Measurements from ENCODE around the gene SLC66A2. TPM values are rescaled to one million over a fixed set of nuclear protein-coding genes. Genes with fewer than 3 reads are reported as not detected.
"Not testable (repeated sequence)": the region's sequence is repeated elsewhere in the genome, so short reads cannot be mapped to it uniquely, and the experiment has no call there.

Gene SLC66A2
- total RNA-seq, 2 donors from 2014 or later: 16.8 to 19.5 TPM

- Mint-ChIP-seq H3K27me3 (no peaks in the 10 kb centered on the region), H3K4me3 (no peak overlapping the region), H3K9me3 (peaks cover 22% of the 10 kb centered on the region), H3K27ac (no peak overlapping the region), H3K4me1 (peaks cover 5% of the 10 kb centered on the region), H3K36me3 (ENCODE audit: low read depth) (no peaks in the 10 kb centered on the region)
- ATAC-seq (replicated peaks): no peak
These were observed 64.1 kb downstream of the SLC66A2 start for GRCh38 chr18:79887181-79888000.

GRCh38 chr18:79884963-79885728 is 66.3 kb downstream of the SLC66A2 start:
- Mint-ChIP-seq H3K4me3 (no peak overlapping the region), H3K4me1 (no peaks in the 10 kb centered on the region), H3K27ac (no peak overlapping the region), H3K27me3 (no peaks in the 10 kb centered on the region), H3K36me3 (ENCODE audit: low read depth) (no peaks in the 10 kb centered on the region), H3K9me3 (peaks cover 9% of the 10 kb centered on the region)
- no peak for ATAC-seq (replicated peaks)

- Mint-ChIP-seq H3K4me3 (no peak overlapping the region), H3K9me3 (peaks cover 7% of the 10 kb centered on the region), H3K36me3 (ENCODE audit: low read depth) (no peaks in the 10 kb centered on the region), H3K4me1 (no peaks in the 10 kb centered on the region), H3K27ac (no peak overlapping the region), H3K27me3 (no peaks in the 10 kb centered on the region)
- ATAC-seq (replicated peaks): no peak
These were observed 67.0 kb downstream of the SLC66A2 start for GRCh38 chr18:79884294-79884962.

- Mint-ChIP-seq H3K36me3 (ENCODE audit: low read depth) (no peaks in the 10 kb centered on the region), H3K27ac (no peak overlapping the region), H3K4me1 (no peaks in the 10 kb centered on the region), H3K9me3 (no peaks in the 10 kb centered on the region), H3K4me3 (no peak overlapping the region), H3K27me3 (no peaks in the 10 kb centered on the region)
- ATAC-seq (replicated peaks): no peak
These were observed 67.8 kb downstream of the SLC66A2 start for GRCh38 chr18:79883461-79884293.

- H3K4me3 Mint-ChIP-seq: no peak overlapping the region
- H3K9me3 Mint-ChIP-seq: no peaks in the 10 kb centered on the region
- no peak for ATAC-seq (replicated peaks)
- H3K27me3 Mint-ChIP-seq: no peaks in the 10 kb centered on the region
- no peaks in the 10 kb centered on the region for H3K36me3 Mint-ChIP-seq (ENCODE audit: low read depth)
- no peak overlapping the region for H3K27ac Mint-ChIP-seq
- H3K4me1 Mint-ChIP-seq: no peaks in the 10 kb centered on the region
These were observed 68.8 kb downstream of the SLC66A2 start for GRCh38 chr18:79882522-79883241.

- no peaks in the 10 kb centered on the region for H3K27me3 Mint-ChIP-seq
- no peaks in the 10 kb centered on the region for H3K36me3 Mint-ChIP-seq (ENCODE audit: low read depth)
- ATAC-seq (replicated peaks): no peak
- no peaks in the 10 kb centered on the region for H3K4me1 Mint-ChIP-seq
- H3K27ac Mint-ChIP-seq: no peak overlapping the region
- H3K4me3 Mint-ChIP-seq: no peak overlapping the region
- no peaks in the 10 kb centered on the region for H3K9me3 Mint-ChIP-seq
These were observed 69.8 kb downstream of the SLC66A2 start for GRCh38 chr18:79881695-79882094.

GRCh38 chr18:79879566-79879965 is 71.9 kb downstream of the SLC66A2 start:
- no peaks in the 10 kb centered on the region for H3K9me3 Mint-ChIP-seq
- no peak overlapping the region for H3K27ac Mint-ChIP-seq

GRCh38 chr18:79878741-79879378 is 72.6 kb downstream of the SLC66A2 start:
- H3K27ac Mint-ChIP-seq: no peak overlapping the region
- no peaks in the 10 kb centered on the region for H3K9me3 Mint-ChIP-seq
- H3K4me1 Mint-ChIP-seq: no peaks in the 10 kb centered on the region
- no peak overlapping the region for H3K4me3 Mint-ChIP-seq
- H3K36me3 Mint-ChIP-seq (ENCODE audit: low read depth): no peaks in the 10 kb centered on the region
- H3K27me3 Mint-ChIP-seq: peaks cover 3% of the 10 kb centered on the region
- no peak for ATAC-seq (replicated peaks)

More at GRCh38 chr18:79879566-79879965, 71.9 kb downstream of the SLC66A2 start:
- H3K27me3 Mint-ChIP-seq: no peaks in the 10 kb centered on the region
- no peaks in the 10 kb centered on the region for H3K36me3 Mint-ChIP-seq (ENCODE audit: low read depth)
- H3K4me1 Mint-ChIP-seq: no peaks in the 10 kb centered on the region
- no peak for ATAC-seq (replicated peaks)
- no peak overlapping the region for H3K4me3 Mint-ChIP-seq

GRCh38 chr18:79878246-79878645 is 73.2 kb downstream of the SLC66A2 start:
- not testable (repeated sequence) for ATAC-seq (replicated peaks); H3K27ac Mint-ChIP-seq; H3K27me3 Mint-ChIP-seq; H3K9me3 Mint-ChIP-seq; H3K4me1 Mint-ChIP-seq; H3K4me3 Mint-ChIP-seq; H3K36me3 Mint-ChIP-seq (ENCODE audit: low read depth)

GRCh38 chr18:79877163-79878091 is 74.0 kb downstream of the SLC66A2 start:
- Mint-ChIP-seq H3K4me3 (no peak overlapping the region), H3K9me3 (no peaks in the 10 kb centered on the region), H3K27ac (no peak overlapping the region), H3K27me3 (peaks cover 3% of the 10 kb centered on the region), H3K4me1 (no peaks in the 10 kb centered on the region), H3K36me3 (ENCODE audit: low read depth) (no peaks in the 10 kb centered on the region)
- no peak for ATAC-seq (replicated peaks)

GRCh38 chr18:79876497-79876896 is 75.0 kb downstream of the SLC66A2 start:
- Mint-ChIP-seq H3K27me3 (peaks cover 3% of the 10 kb centered on the region), H3K36me3 (ENCODE audit: low read depth) (no peaks in the 10 kb centered on the region), H3K4me3 (no peak overlapping the region), H3K9me3 (no peaks in the 10 kb centered on the region), H3K27ac (no peak overlapping the region), H3K4me1 (no peaks in the 10 kb centered on the region)
- no peak for ATAC-seq (replicated peaks)

- no peak overlapping the region for H3K4me3 Mint-ChIP-seq
- no peaks in the 10 kb centered on the region for H3K9me3 Mint-ChIP-seq
- H3K27ac Mint-ChIP-seq: no peak overlapping the region
- no peaks in the 10 kb centered on the region for H3K4me1 Mint-ChIP-seq
- H3K27me3 Mint-ChIP-seq: peaks cover 3% of the 10 kb centered on the region
- no peaks in the 10 kb centered on the region for H3K36me3 Mint-ChIP-seq (ENCODE audit: low read depth)
- no peak for ATAC-seq (replicated peaks)
These were observed 75.5 kb downstream of the SLC66A2 start for GRCh38 chr18:79875931-79876461.

Measured in activated T-helper 17 cell treated with anti-CD3 and anti-CD28 coated beads, Interleukin-2, amount 50 U/mL, for 72 hours (primary cell).